Stimulated activated CD4-positive, alpha-beta T cell treated with anti-CD3 and anti-CD28 coated beads, Interleukin-12 subunit alpha, Interleukin-12 subunit beta, amount 100 ng/mL, for 24 hours (primary cell): ENCODE measurements around the gene PPP1R36.
A peak's percentile ranks its signal among the peaks of the same experiment; 100 is the strongest.
"Not testable (repeated sequence)": the region's sequence is repeated elsewhere in the genome, so short reads cannot be mapped to it uniquely, and the experiment has no call there.

Experiments
- DNase-seq, 2 experiments: peaks; one replicate each; pipeline ENCODE4 v3.0.0-alpha.2; 2020; ENCODE audit warnings: low read depth in 2 of 2

The PPP1R36 gene

GRCh38 chr14:64612021-64612380 is 62.2 kb downstream of the PPP1R36 start:
- no peak for DNase-seq

GRCh38 chr14:64612971-64613666 is 63.4 kb downstream of the PPP1R36 start:
- no peak for DNase-seq

- no peak for DNase-seq
Observed at GRCh38 chr14:64614166-64614565, 64.4 kb downstream of the PPP1R36 start.

GRCh38 chr14:64614805-64615391 is 65.1 kb downstream of the PPP1R36 start:
- DNase-seq = no peak

- DNase-seq = not testable (repeated sequence)
Observed at GRCh38 chr14:64617872-64618408, 68.2 kb downstream of the PPP1R36 start.

GRCh38 chr14:64620910-64621309 is 71.1 kb downstream of the PPP1R36 start:
- no peak for DNase-seq

- no peak for DNase-seq
Observed at GRCh38 chr14:64623554-64624165, 73.9 kb downstream of the PPP1R36 start.

- no peak for DNase-seq
Observed at GRCh38 chr14:64625386-64626232, 75.8 kb downstream of the PPP1R36 start.

GRCh38 chr14:64628940-64629408 is 79.2 kb downstream of the PPP1R36 start:
- no peak for DNase-seq

- DNase-seq = no peak
Observed at GRCh38 chr14:64630778-64631177, 81.0 kb downstream of the PPP1R36 start.

- not testable (repeated sequence) for DNase-seq
Observed at GRCh38 chr14:64631222-64631621, 81.5 kb downstream of the PPP1R36 start.

- no peak for DNase-seq
Observed at GRCh38 chr14:64632056-64632455, 82.3 kb downstream of the PPP1R36 start.

GRCh38 chr14:64634558-64634957 is 84.8 kb downstream of the PPP1R36 start:
- DNase-seq = no peak

GRCh38 chr14:64636208-64636979 is 86.6 kb downstream of the PPP1R36 start:
- DNase-seq = peak; percentile 44 to 66

GRCh38 chr14:64636980-64637429 is 87.2 kb downstream of the PPP1R36 start:
- DNase-seq = no peak

GRCh38 chr14:64637735-64638473 is 88.1 kb downstream of the PPP1R36 start:
- no peak for DNase-seq

- DNase-seq = no peak
Observed at GRCh38 chr14:64638625-64639024, 88.9 kb downstream of the PPP1R36 start.
